ENCODE results near the gene TNF.

GRCh38 chr6:31592396-31592771 lies 17.0 kb downstream of the TNF start:
- TF ChIP-seq CTCF (IDR thresholded peaks at IDR 0.05) (no peak), POLR2AphosphoS5 (IDR thresholded peaks at IDR 0.05; ENCODE audit: insufficient read depth in 1 of 2, low read depth in 1 of 2) (no peak), POLR2A (IDR thresholded peaks at IDR 0.05) (no peak)
